ENCODE results near the gene KLF4. TPM values are rescaled to one million over a fixed set of nuclear protein-coding genes. Genes with fewer than 3 reads are reported as not detected.

Gene KLF4
- total and polyA plus RNA-seq, 3 experiments from 2014 or later: 0.31 to 0.37 TPM; not detected in 1

Other genes starting within 250 kb of the KLF4 start
- 100 to 1,000 TPM; 146 to 150 TPM for gene RAD23B, start 206.5 kb downstream of the KLF4 start, total RNA-seq
- gene RAD23B, start 206.5 kb downstream of the KLF4 start, polyA plus RNA-seq: 12.1 TPM